GM15510 (cell line): ENCODE data around the gene SLX9.

Experiments used
- POLR2A ChIP-seq: IDR thresholded peaks from 3 replicates; pipeline ENCODE4 v1.6.1; 2011; ENCODE audit warnings: borderline replicate concordance; ENCODE audit not compliant: insufficient read length; ENCODE audit errors: extremely low read depth

SLX9 gene

DNA sequence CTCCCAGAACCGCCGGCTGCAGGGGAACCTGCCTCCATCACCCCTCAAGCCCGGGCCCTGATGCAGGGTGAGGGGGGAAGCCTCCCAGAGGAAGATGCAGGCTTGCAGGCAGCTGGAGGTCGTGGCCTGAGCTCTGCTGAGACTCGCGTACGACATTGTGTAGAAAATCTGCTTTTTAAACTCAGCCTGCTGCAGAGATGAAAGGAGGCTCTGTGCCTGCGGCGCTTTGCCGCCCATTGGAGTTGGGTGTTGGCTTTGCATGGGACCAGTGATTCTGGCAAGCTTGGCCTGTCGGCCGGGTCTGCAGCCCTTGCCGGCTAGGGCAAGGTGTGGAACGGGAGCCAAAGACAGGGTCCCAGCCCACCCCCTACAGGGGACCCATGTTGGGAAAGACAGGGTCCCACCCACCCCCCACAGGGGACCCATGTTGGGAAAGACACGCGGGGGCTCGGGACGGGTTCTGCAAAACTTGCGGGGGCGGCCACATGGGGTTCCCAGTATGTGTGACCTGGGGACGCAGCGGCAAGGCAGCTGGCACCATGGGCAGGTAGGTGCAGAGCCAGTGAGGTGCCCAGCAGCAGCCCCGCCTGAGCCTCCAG lies 55.6 kb downstream of the SLX9 start:
- no peak for TF ChIP-seq POLR2A

DNA sequence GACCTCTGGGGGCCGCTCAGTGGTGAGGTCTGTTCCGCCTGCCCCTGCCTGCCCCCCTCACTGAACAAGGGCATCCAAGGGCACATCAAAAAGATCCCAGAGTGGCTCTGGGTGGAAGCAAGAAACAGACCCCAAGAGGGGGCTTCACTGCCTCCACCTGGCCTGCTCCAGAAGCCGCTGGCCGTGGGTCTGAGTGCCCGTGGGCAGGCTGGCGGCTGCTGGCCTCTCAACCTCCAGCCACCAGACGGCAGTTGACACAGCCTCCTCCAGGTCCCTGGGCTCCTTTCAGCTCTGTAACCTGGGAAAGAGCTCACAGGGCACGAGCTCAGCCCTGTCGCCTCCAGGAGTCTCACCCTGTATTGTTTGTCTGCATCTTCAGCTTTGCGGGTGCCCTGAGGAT lies 56.3 kb downstream of the SLX9 start:
- no peak for TF ChIP-seq POLR2A

DNA sequence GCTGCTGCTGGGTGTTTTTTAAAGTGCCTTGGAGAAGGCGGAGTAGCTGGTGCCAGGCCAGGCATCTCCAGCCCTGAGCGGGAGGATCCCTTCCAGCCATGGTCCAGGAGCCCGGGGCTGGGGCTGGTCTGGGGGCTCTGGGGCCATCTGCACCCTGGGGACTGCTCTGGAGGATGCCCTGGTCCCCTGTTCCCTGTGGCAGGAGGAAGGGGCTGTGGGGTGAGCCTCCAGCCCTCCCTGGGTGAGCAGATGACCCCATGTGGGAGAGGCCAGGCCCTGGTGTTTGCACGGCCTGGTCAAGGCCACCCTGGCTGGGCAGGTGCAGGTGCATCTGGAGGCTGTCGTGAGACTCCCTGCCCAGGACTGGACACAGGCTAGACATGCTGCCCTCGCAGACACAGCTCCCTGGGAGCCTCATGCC lies 56.7 kb downstream of the SLX9 start:
- no peak for TF ChIP-seq POLR2A

DNA sequence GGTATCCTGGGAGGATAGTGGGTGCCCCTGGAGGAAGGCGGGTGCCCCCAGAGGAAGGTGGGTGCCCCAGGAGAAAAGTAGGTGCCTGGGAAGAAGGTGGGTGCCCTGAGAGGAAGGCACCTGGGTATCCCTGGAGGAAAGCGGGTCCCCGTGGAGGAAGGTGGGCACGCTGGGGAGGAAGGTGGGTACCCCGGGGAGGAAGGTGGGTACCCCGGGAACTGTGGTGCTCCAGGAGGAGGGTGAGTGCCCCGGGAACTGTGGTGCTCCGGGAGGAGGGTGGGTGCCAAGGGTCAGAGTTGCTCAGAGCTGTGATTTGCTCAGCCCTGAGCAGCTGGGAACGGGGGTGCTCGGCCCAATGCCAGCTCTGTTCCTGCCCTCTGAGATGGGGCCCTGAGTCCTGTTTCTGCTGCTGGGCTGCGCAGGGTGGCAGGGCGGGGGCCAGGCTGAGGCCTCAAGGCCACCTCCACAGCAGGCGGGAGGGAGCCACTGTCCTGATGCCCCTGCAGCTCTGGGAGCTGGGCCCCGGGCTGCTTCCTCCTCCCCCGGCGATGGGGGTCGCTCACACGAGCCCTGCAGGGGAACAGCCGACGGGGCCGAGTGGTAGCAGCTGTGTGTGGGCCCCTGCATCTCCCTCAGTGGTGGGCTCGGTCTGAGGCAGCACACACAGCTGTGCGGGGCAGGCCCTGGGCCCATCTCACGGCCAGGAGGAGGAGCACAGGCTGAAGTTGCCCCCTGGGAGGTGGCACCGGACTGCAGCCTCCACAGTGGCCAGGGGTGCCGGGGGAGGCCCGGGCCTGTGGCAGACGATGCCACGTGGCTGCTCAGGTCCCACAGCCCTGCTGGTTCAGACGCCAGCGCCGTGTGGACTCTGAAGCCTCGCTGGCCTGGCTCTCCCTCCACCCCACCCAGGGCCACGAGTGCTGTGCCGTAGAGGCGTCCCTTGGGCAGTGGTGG lies 57.4 kb downstream of the SLX9 start:
- no peak for TF ChIP-seq POLR2A

DNA sequence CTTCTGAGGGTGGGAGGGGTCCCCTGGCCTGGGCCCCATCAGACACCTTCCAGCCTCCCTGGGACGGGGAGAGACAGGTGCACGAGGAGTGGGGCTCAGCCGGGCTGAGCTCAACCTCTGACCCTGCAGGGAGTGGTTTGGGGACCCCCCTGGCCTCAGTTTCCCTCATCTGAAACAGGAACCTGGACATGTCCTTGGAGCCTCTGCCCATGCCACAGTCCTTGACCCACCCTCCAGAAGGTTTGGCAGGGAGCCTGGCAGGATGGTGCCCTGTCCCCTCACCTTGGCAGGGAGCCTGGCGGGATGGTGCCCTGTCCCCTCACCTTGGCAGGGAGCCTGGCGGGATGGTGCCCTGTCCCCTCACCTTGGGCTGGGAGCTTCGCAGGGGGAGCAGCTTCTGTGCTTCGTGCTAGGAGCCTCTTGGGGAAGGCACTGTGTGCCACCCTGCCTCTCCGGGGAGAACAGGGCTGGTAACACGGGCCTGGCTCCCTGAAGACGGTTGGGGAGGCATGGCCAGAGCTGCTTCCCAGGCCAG lies 58.3 kb downstream of the SLX9 start:
- TF ChIP-seq POLR2A = no peak

DNA sequence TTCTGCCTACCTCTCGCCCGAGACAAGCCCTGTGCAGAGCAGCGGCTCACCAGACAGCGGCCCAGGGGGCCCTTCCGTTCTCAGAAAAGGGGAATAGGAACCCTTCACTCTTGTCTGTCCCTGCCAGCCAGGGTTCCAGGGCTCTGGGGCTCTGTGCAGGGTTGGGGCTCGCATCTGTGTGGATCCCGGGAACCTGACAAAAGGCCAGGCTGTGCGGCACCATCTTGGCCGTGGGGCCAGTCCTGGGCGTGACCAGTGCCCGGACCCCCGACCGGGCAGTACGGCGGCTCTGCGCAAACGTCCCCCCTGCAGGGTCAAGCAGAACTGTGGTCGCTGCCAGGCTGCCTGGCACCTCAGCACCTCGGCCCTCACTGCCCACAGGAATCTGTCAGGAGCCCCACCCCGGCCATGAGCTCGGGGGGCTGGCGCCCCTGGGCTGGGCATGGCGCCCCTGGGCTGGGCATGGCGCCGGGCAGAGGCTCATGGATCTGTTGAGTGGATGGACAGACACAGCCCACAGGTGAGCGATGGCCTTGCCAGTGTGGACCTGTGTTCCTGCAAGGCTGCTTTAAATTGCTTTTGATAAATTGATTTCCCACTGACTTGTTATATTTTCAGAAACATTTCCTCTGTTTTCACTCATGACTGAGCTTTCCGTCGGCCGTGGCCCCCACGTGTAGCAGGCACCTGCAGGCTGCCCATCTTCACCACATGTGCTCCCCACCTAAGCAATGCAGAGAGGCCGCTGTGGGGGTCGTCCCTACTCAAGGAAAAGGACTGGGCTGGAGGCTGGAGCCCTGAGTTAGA lies 59.0 kb downstream of the SLX9 start:
- no peak for TF ChIP-seq POLR2A

DNA sequence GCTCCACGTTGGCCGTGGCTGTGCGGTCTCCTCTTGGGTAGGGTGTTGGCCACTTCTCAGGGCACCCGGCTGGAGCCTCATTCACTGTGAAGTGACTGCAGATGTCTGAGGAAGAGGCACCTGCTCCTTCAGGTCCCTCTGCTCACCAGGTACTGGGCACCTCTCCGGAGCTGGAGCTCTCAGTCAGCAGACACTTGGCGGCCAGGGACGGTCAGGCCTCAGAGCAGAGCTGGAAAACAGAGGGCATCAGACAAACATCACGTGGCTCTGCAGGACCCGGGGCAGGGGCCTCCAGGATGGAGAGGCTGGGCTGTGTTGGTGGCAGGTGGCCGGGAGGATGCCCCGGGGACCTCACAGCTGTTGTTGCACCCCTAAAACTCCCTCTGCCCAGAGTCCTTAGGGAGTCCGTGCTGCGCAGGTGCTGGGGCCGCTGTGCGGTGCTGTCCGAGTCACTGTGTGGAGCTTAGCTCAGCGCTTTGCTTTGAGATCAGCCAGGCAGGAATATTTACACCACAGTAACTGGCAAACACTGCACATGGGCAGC lies 59.7 kb downstream of the SLX9 start:
- TF ChIP-seq POLR2A = no peak

DNA sequence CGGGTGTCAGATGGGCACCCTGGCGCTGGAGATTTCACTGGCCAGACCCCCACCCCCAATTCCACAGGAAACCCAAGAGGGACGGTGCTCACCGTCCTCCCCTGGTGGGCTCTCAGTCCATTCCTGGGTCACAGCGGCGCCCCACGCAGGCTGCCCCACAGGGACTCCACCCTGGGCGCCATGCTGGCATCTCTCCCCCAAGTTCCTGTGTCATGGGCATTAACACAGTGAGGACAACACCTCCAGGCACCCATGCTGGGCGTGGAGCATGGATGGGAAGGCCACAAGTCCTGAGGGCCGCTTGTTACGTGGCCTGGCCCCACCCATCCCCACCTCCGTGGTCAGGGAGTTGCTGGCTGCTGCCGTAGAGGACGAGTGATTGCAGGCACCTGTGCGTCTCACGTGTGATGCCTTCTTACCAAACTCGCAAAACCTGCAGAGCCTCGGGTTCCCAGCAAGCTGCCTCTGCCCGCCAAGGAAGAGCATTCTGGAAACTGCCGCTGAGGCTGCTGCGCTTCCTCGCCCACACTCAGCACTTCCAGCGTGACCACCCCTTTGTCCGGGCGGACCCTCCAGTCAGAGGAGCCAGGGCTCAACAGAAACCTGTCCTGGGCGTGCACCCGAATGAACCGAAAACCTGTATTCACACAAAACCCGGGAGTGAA lies 60.3 kb downstream of the SLX9 start:
- no peak for TF ChIP-seq POLR2A

DNA sequence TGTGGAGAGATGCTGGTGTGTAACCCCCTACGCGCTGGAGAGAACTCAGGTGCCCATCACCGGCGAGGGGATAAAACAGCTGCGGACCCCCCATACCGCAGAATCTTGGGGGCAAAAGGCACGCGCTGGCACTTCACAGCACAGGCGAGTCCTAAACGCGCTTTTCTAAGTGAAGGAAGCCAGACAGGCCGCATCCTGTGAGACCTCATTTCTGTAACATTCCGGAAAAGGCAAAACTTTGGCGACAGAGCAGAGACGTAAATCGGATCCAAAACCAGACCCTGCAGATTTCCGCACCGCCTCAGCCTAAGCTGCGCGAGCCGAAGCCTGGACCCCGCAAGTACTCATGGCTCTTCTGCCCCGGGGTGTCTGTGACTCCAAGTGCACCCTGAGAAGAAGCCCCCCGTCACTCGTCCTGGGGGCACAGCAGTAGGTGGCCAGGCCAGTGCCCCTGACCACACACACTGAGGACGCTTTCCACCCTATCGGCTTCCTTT lies 60.9 kb downstream of the SLX9 start:
- TF ChIP-seq POLR2A = no peak

DNA sequence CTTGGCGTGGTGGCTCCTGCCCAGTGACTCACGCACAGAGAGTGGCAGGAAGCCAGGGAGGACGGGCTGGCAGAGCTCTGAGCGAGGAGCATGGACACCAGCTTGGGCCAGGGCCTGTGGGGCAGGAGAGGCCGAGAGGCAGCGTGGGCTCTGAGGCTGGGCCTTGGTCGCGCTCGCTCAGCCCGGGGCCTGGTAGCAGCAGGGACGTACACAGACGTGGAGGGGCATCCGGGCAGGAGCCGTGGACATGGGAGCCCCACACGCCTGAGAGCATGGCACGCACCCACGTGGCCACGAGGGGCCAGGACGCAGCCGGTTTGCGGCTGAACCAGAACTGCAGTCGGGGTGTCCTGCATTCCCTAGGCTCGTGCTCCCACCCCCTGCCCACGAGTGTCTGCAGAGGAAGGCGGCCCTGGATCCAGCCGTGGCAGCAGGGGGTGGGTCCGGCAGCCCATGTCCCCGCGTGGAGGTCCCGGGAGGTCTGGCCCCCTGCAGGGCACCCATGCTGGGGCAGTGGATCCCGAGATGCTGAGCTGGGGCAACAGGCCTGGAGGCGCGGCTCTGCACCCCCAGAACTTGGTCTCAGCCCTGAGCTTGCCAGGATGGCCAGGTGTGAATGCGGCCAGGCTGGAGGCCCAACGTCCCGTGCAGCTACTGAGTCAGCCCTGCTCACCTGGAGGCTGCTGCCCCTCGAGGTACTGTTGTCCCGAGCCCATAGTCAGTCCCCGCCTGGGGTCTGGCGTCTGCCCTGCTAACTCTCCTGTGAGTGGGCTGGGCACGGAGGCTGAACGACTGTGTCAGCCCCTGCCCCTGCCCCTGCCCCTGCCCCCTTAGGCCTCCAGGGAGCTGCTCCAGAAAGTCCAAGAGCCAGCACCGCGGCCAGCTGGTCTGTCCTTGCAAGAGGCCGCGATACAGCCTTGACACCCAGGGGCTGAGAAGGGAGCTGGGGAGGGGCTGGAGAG lies 61.6 kb downstream of the SLX9 start:
- no peak for TF ChIP-seq POLR2A

DNA sequence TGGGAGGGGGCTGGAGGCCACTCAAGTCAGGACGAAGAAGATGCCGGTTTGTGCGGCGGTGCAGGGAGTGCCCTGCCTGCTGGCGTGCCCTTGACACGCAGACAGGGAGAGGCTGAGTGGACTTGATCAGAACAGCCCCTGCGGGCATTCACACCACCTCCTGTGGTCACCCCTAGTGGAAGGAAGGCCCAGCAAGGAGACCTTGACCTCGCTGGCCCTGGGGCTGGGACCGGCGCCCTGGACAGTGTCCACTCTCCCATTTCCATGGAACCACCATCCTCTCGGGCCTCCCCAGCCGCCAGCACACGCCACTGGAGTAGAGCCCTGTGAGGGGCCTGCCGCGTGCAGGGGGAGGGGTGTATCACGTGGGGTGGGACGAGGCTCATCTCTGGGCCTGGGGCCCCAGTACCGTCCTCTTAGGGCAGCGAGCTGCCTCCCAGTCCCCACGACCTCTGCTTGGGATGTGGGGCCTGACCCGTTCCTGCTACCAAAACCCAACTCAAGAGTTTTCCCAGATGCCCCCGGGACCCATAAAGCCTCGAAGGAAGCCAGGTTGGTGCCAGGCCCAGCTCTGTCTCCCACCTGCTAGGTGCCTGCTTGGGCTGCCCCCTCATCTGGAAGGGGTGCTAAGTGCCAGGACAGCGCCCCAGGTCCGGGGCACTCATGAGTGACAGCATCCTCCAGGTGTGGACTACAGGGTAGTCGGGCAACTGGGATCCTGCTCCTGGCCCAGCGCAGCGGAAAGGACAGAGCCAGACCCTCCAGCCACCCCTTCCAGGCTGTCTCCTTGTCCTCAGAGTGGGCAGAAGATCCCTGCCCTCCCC lies 62.8 kb downstream of the SLX9 start:
- no peak for TF ChIP-seq POLR2A

DNA sequence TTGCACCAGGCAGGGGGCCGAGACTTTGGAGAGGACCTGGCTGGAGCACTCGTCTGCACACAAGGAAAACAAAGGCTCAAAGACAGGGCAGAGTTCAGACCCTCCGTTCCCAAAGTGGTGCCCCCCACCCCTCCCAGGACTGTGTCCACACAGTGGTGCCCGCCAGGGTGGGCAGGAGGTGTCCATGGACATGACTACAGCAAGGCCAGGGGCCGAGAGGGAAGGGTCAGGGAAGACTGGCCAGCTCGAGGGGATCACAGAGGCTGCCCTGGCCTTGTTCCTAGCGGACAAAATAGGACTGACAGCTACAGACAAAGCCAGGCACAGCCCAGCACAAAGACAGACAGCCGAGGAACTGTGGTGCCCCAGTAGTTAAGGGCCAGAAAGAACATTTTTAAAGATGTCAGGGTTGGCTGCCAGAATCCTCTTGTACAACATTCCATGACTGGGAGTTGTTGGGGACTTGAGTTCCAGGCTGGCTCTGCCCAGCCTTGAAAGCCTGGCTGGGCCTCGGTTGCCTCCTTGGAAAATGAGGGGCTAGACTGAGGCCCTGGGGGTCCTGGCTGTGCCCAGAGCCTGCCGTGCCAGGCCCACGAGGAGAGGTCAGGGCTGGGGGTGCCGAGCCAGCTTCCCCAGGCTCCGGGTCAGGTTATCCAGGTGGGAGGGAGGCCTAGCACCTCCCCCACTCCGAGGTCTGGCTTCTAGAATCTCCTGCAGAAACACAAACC lies 63.7 kb downstream of the SLX9 start:
- no peak for TF ChIP-seq POLR2A

DNA sequence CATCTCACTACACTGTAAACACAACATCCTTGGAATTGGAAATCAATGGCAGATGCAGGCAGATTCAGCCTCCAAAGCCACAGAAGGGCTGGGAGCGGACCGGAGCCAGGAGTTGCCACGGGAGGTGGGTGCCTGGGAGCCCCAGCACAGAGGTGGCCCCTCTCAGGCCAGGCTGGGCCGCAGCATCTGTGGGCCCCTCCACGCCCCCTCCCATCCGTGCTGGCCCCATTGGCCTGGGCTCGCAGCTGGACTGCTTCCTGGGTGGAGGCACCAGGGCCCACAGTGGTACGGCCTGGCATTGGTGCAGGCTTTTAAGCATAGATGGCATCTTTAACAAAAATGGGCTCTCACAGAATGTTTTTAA lies 64.2 kb downstream of the SLX9 start:
- no peak for TF ChIP-seq POLR2A
